Measurements from ENCODE around the gene SYNE2. TPM values are rescaled to one million over a fixed set of nuclear protein-coding genes. Genes with fewer than 3 reads are reported as not detected.

The SYNE2 gene
- total and polyA plus RNA-seq, 10 of the 15 experiments (the other 5 are each of a cell fraction or from before 2014, with no cell fraction given): 2.1 to 52.7 (median 38.1) TPM

- POLR2A ChIA-PET: interaction anchor here (1.1 to 2.3 kb wide), 2 partner anchors 11 to 15 kb away, joined by 3 to 8 read pairs; no protein-coding TSS in a partner anchor
- ATAC-seq: no peak
- no peaks in the 10 kb centered on the region for H3K27me3 ChIP-seq (replicated peaks in 1 of 2; ENCODE audit: control insufficient read depth in 2 of 2, insufficient read depth in 2 of 2, low read length in 1 of 2)
- H3K4me1 ChIP-seq (ENCODE audit: control insufficient read depth, insufficient read depth, low read length): no peaks in the 10 kb centered on the region
- peaks cover 4 to 16% of the 10 kb centered on the region in 2 experiments; a peak in 3 of 4 replicates for H3K36me3 ChIP-seq (ENCODE audit: control insufficient read depth in 2 of 2, insufficient read depth in 2 of 2, low read length in 1 of 2)
- H3K79me2 ChIP-seq (ENCODE audit: control insufficient read depth, insufficient read depth, low read length): no peaks in the 10 kb centered on the region
- WGBS (ENCODE audit: insufficient coverage, insufficient replicate concordance, low lambda C conversion rate, missing lambda C conversion rate): 72% methylated on average over 4 of the region's 4 CpGs
- intact Hi-C loops (cut with micrococcal nuclease; ENCODE audit: unreplicated experiment): no loop called here
- no peak overlapping the region for H2AFZ ChIP-seq (ENCODE audit: control insufficient read depth, low read depth, low read length)
- no peaks in the 10 kb centered on the region for H4K20me1 ChIP-seq (ENCODE audit: control insufficient read depth, insufficient read depth)
- CTCF ChIA-PET: interaction anchor here (0.8 to 1.0 kb wide), 2 partner anchors 43 to 85 kb away, joined by 3 read pairs; no protein-coding TSS in a partner anchor
- H3K9me3 ChIP-seq (replicated peaks; ENCODE audit: control insufficient read depth, insufficient read depth, low read length): no peaks in the 10 kb centered on the region
- no peak overlapping the region for H3K4me3 ChIP-seq
- no peak overlapping the region for H3K9ac ChIP-seq (ENCODE audit: control insufficient read depth, insufficient read depth, low read length)
- no peak for DNase-seq (ENCODE audit: low read depth, low spot score)
- H3K27ac ChIP-seq (ENCODE audit: control insufficient read depth, insufficient read depth): no peak overlapping the region
- in situ Hi-C loops (cut with MboI): no loop called here
- RAD21 ChIA-PET (ENCODE audit: unreplicated experiment): no interaction called here
- no peak overlapping the region for H3K4me2 ChIP-seq (ENCODE audit: control insufficient read depth, insufficient read depth)
- no peak for TF ChIP-seq CTCF (IDR thresholded peaks at IDR 0.05 in 2 of 3, conservative IDR thresholded peaks at IDR 0.05 in 1 of 3; ENCODE audit: control insufficient read depth in 2 of 3, extremely low read depth in 1 of 3, insufficient read depth in 1 of 3, low read depth in 3 of 3, low read length in 3 of 3)
- no peak for TF ChIP-seq PAX8 (IDR thresholded peaks at IDR 0.05)
- TF ChIP-seq TCF7 (IDR thresholded peaks at IDR 0.05; ENCODE audit: borderline replicate concordance): no peak
- TF ChIP-seq KDM1A (IDR thresholded peaks at IDR 0.05; ENCODE audit: borderline replicate concordance): no peak
- no peak for TF ChIP-seq CEBPB (IDR thresholded peaks at IDR 0.05; ENCODE audit: borderline replicate concordance in 1 of 2, low read depth in 2 of 2, low read length in 2 of 2)
- TF ChIP-seq MTA2 (IDR thresholded peaks at IDR 0.05; ENCODE audit: low read depth): no peak
- TF ChIP-seq NRF1 (conservative IDR thresholded peaks at IDR 0.05; ENCODE audit: low read depth, low read length): no peak
- TF ChIP-seq HDGF (IDR thresholded peaks at IDR 0.05): no peak
- no peak for TF ChIP-seq ATF7 (IDR thresholded peaks at IDR 0.05; ENCODE audit: low read depth)
- no peak for TF ChIP-seq PML (IDR thresholded peaks at IDR 0.05; ENCODE audit: low read length)
- BruUV-seq (replicated peaks): no TSS peak
- SMC1A ChIA-PET (ENCODE audit: uncharacterized antibody, unreplicated experiment): interaction anchor here (1.6 kb wide), 1 partner anchor 13 kb away, joined by 3 read pairs; no protein-coding TSS in a partner anchor
- no peak for FAIRE-seq
Observed at GRCh38 chr14:63951429-63951828, 98.6 kb downstream of the SYNE2 start.
